A549 (cell line): ENCODE measurements around the gene PRR29. TPM values are rescaled to one million over a fixed set of nuclear protein-coding genes. Genes with fewer than 3 reads are reported as not detected.

Experiments used
- ATAC-seq, 2 experiments: fragments of 200-7000 bp in 1 of 2; fragments of >200 bp in 1 of 2; cut with Nextera tagmentation in 1 of 2; cut with Tn5 transposase in 1 of 2; 3 replicates each; pipeline versions ENCODE4 v1.8.0 to v1.9.1; 2018 to 2020; ENCODE audit warnings: mild to moderate bottlenecking in 1 of 2, moderate library complexity in 1 of 2
- CTCF ChIA-PET: fragments of 300-600 bp; sonication (Branson Sonifier 250); formaldehyde crosslinking; extraction: SDS; loops from one replicate; lab custom pipeline; 2021; ENCODE audit warnings: antibody characterized with exemption, inconsistent platforms; lab: Yijun Ruan, JAX
- POLR2A ChIA-PET: fragments of 350-600 bp; formaldehyde crosslinking; extraction: SDS; loops from one replicate; lab custom pipeline; 2021; ENCODE audit warnings: antibody characterized with exemption, inconsistent platforms; lab: Yijun Ruan, JAX
- DNase-seq, 2 experiments: peaks; one replicate each; pipeline versions ENCODE4 v3.0.0 to v3.0.0-alpha.2; 2011 to 2016; ENCODE audit warnings: low read depth in 1 of 2, low spot score in 1 of 2
- FAIRE-seq: peaks from 2 replicates; lab custom pipeline; 2011; peaks lifted over from hg19 to GRCh38; lab: Jason Lieb, UNC
- H3K27ac ChIP-seq, 2 experiments: fragments of >200 bp; sonication (Bioruptor Twin); formaldehyde crosslinking; 3 replicates each; pipeline ENCODE4 v1.5.1; 2016 to 2017
- H3K4me1 ChIP-seq: fragments of >200 bp; sonication (Bioruptor Twin); formaldehyde crosslinking; 3 replicates; pipeline ENCODE4 v1.6.1; 2016
- H3K4me2 ChIP-seq: fragments of >200 bp; sonication (Bioruptor Twin); formaldehyde crosslinking; 3 replicates; pipeline ENCODE4 v1.6.1; 2016
- H3K4me3 ChIP-seq: fragments of >200 bp; sonication (Bioruptor Twin); formaldehyde crosslinking; 3 replicates; pipeline ENCODE4 v1.5.1; 2016
- H3K9me3 ChIP-seq: fragments of >200 bp; sonication (Bioruptor Twin); formaldehyde crosslinking; 3 replicates; pipeline ENCODE4 v1.6.1; 2016
- CBX8 ChIP-seq: fragments of 200-600 bp; sonication (generic); IDR thresholded peaks from 2 replicates; pipeline ENCODE4 v1.6.1; 2016
- CEBPB ChIP-seq, 2 experiments: fragments of >200 bp in 1 of 2; sonication (Bioruptor Twin) in 1 of 2; formaldehyde crosslinking in 1 of 2; IDR thresholded peaks; 2 replicates each; pipeline ENCODE4 v1.6.1; 2012 to 2016
- EHF ChIP-seq: fragments of 250-450 bp; sonication (Bioruptor Pico); IDR thresholded peaks from 2 replicates; pipeline ENCODE4 v1.5.0; 2020; ENCODE audit warnings: mild to moderate bottlenecking
- ESRRA ChIP-seq: fragments of 150-350 bp; IDR thresholded peaks from 2 replicates; pipeline ENCODE4 v1.6.1; 2014; ENCODE audit warnings: mild to moderate bottlenecking, low read length, borderline replicate concordance
- FOSB ChIP-seq: fragments of 250-450 bp; sonication (Bioruptor Pico); IDR thresholded peaks from 2 replicates; pipeline ENCODE4 v1.5.0; 2020; ENCODE audit warnings: mild to moderate bottlenecking, moderate library complexity
- GATA3 ChIP-seq: IDR thresholded peaks from 2 replicates; pipeline ENCODE4 v1.6.1; 2012; ENCODE audit warnings: borderline replicate concordance
- HOXA7 ChIP-seq: fragments of 250-450 bp; sonication (Bioruptor Pico); IDR thresholded peaks from 2 replicates; pipeline ENCODE4 v1.5.0; 2020; ENCODE audit warnings: mild to moderate bottlenecking, moderate library complexity
- JUN ChIP-seq, 2 experiments: fragments of >200 bp; sonication (Bioruptor Twin); formaldehyde crosslinking; IDR thresholded peaks; 2 replicates in 1 of 2; 3 replicates in 1 of 2; pipeline ENCODE4 v1.6.1; 2016 to 2017
- JUNB ChIP-seq: fragments of >200 bp; sonication (Bioruptor Twin); formaldehyde crosslinking; IDR thresholded peaks from 2 replicates; pipeline ENCODE4 v1.6.1; 2016
- MYC ChIP-seq: IDR thresholded peaks from 2 replicates; pipeline ENCODE4 v1.6.1; 2012; ENCODE audit warnings: mild to moderate bottlenecking, inconsistent platforms, low read length, improper control_type of control experiment, borderline replicate concordance
- NR3C1 ChIP-seq: fragments of >200 bp; sonication (Bioruptor Twin); formaldehyde crosslinking; IDR thresholded peaks from 3 replicates; pipeline ENCODE4 v1.6.1; 2017
- SREBF2 ChIP-seq: fragments of 450-650 bp; IDR thresholded peaks from 2 replicates; pipeline ENCODE4 v1.6.1; 2014; ENCODE audit warnings: mild to moderate bottlenecking, moderate library complexity
- ZC3H11A ChIP-seq: fragments of 450-650 bp; IDR thresholded peaks from 2 replicates; pipeline ENCODE4 v1.6.1; 2014; ENCODE audit warnings: antibody characterized with exemption, mild to moderate bottlenecking
- ZFP36 ChIP-seq: fragments of 450-650 bp; IDR thresholded peaks from 2 replicates; pipeline ENCODE4 v1.6.1; 2014; ENCODE audit warnings: borderline replicate concordance; ENCODE audit not compliant: partially characterized antibody
- ZSCAN20 ChIP-seq: fragments of 250-450 bp; sonication (Bioruptor Pico); IDR thresholded peaks from 2 replicates; pipeline ENCODE4 v1.8.0; 2022; ENCODE audit warnings: mild to moderate bottlenecking, moderate library complexity
- WGBS: methylation state at CpG from one replicate; pipeline ENCODE4 v1.1.6; 2017; ENCODE audit errors: missing lambda C conversion rate; 5-methylcytosine and 5-hydroxymethylcytosine counted together
- polyA plus RNA-seq, 4 experiments: library from polyadenylated mRNA; depleted of rRNA in 3 of 4; stranded (reverse); fragments of >200 nt; fragmentation: RNase III in 1 of 4; extraction: RNeasy Plus Mini Kit Qiagen cat#74134 plus additional on column Dnase treatment in 1 of 4; gene quantifications; 2 replicates in 3 of 4; 3 replicates in 1 of 4; pipeline ENCODE4 v1.2.3, GENCODE V29; 2011 to 2017
- TF ChIP-seq, protein P1 (sequence below): fragments of 250-450 bp; sonication (Bioruptor Pico); IDR thresholded peaks from 2 replicates; pipeline ENCODE4 v1.5.0; 2020; ENCODE audit warnings: low read depth, mild to moderate bottlenecking, moderate library complexity
- TF ChIP-seq, protein P2 (sequence below): fragments of >200 bp; sonication (Bioruptor Twin); formaldehyde crosslinking; IDR thresholded peaks from 2 replicates; pipeline ENCODE4 v1.6.1; 2016
- TF ChIP-seq, protein P3 (sequence below): fragments of 200-600 bp; sonication (generic); IDR thresholded peaks from 2 replicates; pipeline ENCODE4 v1.6.1; 2016; ENCODE audit warnings: antibody characterized with exemption, mild to moderate bottlenecking, moderate library complexity
- TF ChIP-seq, protein P4 (sequence below): IDR thresholded peaks from 2 replicates; pipeline ENCODE4 v1.6.1; 2012
- TF ChIP-seq, protein P5 (sequence below): fragments of >200 bp; sonication (Bioruptor Twin); formaldehyde crosslinking; IDR thresholded peaks from 3 replicates; pipeline ENCODE4 v1.6.1; 2016
- TF ChIP-seq, protein P6 (sequence below): fragments of 250-450 bp; sonication (Bioruptor Pico); IDR thresholded peaks from 2 replicates; pipeline ENCODE4 v1.5.0; 2021; ENCODE audit warnings: mild to moderate bottlenecking, moderate library complexity, borderline replicate concordance
- TF ChIP-seq, protein P7 (sequence below): fragments of 450-650 bp; IDR thresholded peaks from 2 replicates; pipeline ENCODE4 v1.6.1; 2014; ENCODE audit warnings: antibody characterized with exemption

The PRR29 gene
- polyA plus RNA-seq, 2 of the 4 experiments (the other 2 are of a cell fraction) = 0.44 to 0.67 TPM

DNA sequence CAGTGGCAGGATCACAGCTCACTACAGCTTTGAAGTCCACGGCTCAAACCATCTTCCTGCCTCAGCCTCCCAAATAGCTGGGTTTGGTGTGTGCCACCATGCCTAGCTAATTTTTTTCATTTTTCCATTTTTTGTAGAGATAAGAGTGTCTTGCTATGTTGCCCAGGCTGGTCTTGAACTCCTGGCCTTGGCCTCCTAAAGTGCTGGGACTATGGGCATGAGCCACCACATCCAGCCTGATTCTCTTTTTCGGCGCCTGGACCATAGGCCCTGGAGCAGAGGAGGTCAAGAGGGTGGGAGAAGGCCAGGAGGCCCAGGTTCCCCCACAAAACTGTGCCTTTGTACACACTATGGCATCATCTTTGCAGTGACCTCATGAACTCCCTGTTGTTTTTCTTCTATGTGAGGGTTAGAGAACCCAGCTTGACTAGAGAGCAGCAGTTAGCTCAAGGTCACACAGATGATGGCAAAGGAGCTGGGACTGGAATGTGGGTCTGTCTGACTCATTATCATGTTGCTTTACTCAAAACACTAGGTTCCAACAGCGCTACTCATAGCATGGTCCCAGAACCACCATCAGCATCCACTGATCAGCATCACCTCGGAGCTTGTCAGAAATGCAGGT is 41.7 kb upstream of the PRR29 start (continued):
- TF ChIP-seq, protein P1, sequence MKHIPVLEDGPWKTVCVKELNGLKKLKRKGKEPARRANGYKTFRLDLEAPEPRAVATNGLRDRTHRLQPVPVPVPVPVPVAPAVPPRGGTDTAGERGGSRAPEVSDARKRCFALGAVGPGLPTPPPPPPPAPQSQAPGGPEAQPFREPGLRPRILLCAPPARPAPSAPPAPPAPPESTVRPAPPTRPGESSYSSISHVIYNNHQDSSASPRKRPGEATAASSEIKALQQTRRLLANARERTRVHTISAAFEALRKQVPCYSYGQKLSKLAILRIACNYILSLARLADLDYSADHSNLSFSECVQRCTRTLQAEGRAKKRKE (CRISPR knock-in tag) = no peak

DNA sequence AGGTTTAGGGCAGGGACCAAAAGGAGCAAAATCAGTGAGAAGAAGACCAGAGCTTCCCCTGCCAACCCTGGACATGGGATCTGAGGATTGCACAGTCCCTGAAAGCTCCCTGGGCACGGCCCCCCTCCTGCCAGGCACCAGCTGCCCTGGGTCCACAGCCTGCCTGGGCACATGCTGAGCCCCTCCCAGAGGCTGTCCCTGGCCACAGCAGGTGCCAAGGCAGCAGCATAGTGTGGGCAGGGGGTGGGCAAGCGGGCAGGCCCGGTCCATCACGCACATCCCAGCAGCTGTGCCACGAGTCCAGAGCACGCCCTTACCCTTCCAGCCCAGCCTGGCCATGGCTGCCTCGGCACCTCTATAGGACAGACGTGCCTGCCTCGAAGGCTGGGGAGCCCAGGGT is 38.1 kb upstream of the PRR29 start:
- TF ChIP-seq CBX8 = no peak
- TF ChIP-seq JUNB = no peak
- TF ChIP-seq GATA3 = no peak
- TF ChIP-seq, protein P2, sequence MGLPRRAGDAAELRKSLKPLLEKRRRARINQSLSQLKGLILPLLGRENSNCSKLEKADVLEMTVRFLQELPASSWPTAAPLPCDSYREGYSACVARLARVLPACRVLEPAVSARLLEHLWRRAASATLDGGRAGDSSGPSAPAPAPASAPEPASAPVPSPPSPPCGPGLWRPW = no peak
- TF ChIP-seq FOSB (CRISPR knock-in tag) = no peak
- no peak for TF ChIP-seq JUN (IDR thresholded peaks at IDR 0.05)
- no peak for TF ChIP-seq MYC
- TF ChIP-seq, protein P3, sequence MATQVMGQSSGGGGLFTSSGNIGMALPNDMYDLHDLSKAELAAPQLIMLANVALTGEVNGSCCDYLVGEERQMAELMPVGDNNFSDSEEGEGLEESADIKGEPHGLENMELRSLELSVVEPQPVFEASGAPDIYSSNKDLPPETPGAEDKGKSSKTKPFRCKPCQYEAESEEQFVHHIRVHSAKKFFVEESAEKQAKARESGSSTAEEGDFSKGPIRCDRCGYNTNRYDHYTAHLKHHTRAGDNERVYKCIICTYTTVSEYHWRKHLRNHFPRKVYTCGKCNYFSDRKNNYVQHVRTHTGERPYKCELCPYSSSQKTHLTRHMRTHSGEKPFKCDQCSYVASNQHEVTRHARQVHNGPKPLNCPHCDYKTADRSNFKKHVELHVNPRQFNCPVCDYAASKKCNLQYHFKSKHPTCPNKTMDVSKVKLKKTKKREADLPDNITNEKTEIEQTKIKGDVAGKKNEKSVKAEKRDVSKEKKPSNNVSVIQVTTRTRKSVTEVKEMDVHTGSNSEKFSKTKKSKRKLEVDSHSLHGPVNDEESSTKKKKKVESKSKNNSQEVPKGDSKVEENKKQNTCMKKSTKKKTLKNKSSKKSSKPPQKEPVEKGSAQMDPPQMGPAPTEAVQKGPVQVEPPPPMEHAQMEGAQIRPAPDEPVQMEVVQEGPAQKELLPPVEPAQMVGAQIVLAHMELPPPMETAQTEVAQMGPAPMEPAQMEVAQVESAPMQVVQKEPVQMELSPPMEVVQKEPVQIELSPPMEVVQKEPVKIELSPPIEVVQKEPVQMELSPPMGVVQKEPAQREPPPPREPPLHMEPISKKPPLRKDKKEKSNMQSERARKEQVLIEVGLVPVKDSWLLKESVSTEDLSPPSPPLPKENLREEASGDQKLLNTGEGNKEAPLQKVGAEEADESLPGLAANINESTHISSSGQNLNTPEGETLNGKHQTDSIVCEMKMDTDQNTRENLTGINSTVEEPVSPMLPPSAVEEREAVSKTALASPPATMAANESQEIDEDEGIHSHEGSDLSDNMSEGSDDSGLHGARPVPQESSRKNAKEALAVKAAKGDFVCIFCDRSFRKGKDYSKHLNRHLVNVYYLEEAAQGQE = no peak
- no peak for TF ChIP-seq SREBF2
- TF ChIP-seq, protein P4, sequence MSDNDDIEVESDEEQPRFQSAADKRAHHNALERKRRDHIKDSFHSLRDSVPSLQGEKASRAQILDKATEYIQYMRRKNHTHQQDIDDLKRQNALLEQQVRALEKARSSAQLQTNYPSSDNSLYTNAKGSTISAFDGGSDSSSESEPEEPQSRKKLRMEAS = no peak
- no peak for TF ChIP-seq HOXA7
- TF ChIP-seq EHF (CRISPR knock-in tag) = no peak
- no peak for TF ChIP-seq ZSCAN20 (CRISPR knock-in tag)
- TF ChIP-seq ZC3H11A = no peak
- TF ChIP-seq CEBPB (IDR thresholded peaks at IDR 0.05) = no peak
- no peaks in the 10 kb centered on the region for H3K9me3 ChIP-seq
- H3K4me2 ChIP-seq = no peak overlapping the region
- CTCF ChIA-PET = interaction anchor here (1.1 to 6.3 kb wide), 7 partner anchors 8 to 173 kb away, joined by 3 to 56 read pairs (median 5); no protein-coding TSS in a partner anchor
- no peak for DNase-seq
- FAIRE-seq = no peak
- no peak overlapping the region for H3K4me3 ChIP-seq
- WGBS = 80% methylated on average over 9 of the region's 9 CpGs
- ATAC-seq = no peak
- POLR2A ChIA-PET = no interaction called here
- peaks cover 10% of the 10 kb centered on the region; the same call in 2 of the 3 replicates for H3K4me1 ChIP-seq
- no peak overlapping the region for H3K27ac ChIP-seq

DNA sequence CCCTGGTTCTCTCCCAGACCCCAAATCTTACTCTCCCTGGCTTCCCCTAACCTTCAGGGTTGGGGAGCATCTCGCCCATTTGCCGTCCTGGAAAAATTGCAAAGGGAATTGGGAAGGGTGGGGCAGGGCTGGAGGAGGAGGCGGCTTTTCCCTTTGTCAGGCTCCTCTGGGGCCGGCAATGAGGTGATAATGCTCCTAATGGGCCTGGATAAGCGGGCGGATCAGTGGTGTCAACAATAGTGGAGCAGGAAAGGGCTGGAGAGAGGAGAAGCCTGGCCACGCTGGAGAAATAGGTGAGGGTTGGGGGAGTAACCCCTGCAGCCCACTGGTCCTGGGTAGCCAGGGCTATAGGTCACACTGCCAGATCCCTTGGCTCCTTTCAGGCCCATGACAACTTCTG is 37.7 kb upstream of the PRR29 start:
- 86% methylated on average over 7 of the region's 7 CpGs for WGBS
- CTCF ChIA-PET = interaction anchor here (0.9 to 2.1 kb wide), 8 partner anchors 8 to 75 kb away, joined by 3 to 9 read pairs (median 6); partner anchors contain the start of gene GH1
- H3K4me1 ChIP-seq = peaks cover 10% of the 10 kb centered on the region; the same call in 2 of the 3 replicates
- H3K4me2 ChIP-seq = no peak overlapping the region
- FAIRE-seq (no peak), DNase-seq (no peak)
- H3K27ac ChIP-seq = no peak overlapping the region
- no peaks in the 10 kb centered on the region for H3K9me3 ChIP-seq
- H3K4me3 ChIP-seq = no peak overlapping the region
- TF ChIP-seq, protein P5, sequence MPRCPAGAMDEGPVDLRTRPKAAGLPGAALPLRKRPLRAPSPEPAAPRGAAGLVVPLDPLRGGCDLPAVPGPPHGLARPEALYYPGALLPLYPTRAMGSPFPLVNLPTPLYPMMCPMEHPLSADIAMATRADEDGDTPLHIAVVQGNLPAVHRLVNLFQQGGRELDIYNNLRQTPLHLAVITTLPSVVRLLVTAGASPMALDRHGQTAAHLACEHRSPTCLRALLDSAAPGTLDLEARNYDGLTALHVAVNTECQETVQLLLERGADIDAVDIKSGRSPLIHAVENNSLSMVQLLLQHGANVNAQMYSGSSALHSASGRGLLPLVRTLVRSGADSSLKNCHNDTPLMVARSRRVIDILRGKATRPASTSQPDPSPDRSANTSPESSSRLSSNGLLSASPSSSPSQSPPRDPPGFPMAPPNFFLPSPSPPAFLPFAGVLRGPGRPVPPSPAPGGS = no peak
- TF ChIP-seq CEBPB (IDR thresholded peaks at IDR 0.05) = no peak
- no peak for TF ChIP-seq ESRRA
- no peak for TF ChIP-seq CBX8
- TF ChIP-seq ZFP36 = no peak
- no peak for TF ChIP-seq NR3C1
- TF ChIP-seq, protein P6, sequence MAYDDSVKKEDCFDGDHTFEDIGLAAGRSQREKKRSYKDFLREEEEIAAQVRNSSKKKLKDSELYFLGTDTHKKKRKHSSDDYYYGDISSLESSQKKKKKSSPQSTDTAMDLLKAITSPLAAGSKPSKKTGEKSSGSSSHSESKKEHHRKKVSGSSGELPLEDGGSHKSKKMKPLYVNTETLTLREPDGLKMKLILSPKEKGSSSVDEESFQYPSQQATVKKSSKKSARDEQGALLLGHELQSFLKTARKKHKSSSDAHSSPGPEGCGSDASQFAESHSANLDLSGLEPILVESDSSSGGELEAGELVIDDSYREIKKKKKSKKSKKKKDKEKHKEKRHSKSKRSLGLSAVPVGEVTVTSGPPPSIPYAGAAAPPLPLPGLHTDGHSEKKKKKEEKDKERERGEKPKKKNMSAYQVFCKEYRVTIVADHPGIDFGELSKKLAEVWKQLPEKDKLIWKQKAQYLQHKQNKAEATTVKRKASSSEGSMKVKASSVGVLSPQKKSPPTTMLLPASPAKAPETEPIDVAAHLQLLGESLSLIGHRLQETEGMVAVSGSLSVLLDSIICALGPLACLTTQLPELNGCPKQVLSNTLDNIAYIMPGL (CRISPR knock-in tag) = no peak
- TF ChIP-seq, protein P7, sequence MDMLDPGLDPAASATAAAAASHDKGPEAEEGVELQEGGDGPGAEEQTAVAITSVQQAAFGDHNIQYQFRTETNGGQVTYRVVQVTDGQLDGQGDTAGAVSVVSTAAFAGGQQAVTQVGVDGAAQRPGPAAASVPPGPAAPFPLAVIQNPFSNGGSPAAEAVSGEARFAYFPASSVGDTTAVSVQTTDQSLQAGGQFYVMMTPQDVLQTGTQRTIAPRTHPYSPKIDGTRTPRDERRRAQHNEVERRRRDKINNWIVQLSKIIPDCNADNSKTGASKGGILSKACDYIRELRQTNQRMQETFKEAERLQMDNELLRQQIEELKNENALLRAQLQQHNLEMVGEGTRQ = no peak
- TF ChIP-seq, all 56 proteins: peak for 0
- no peak for ATAC-seq
- POLR2A ChIA-PET = no interaction called here
